HuH-7.5 (cell line): ENCODE measurements around the gene KANSL3.
A peak's percentile ranks its signal among the peaks of the same experiment; 100 is the strongest.
"Not testable (repeated sequence)": the region's sequence is repeated elsewhere in the genome, so short reads cannot be mapped to it uniquely, and the experiment has no call there.

Experiments
- DNase-seq: peaks from one replicate; pipeline ENCODE4 v3.0.0; 2011; ENCODE audit warnings: low spot score

Gene KANSL3

DNA sequence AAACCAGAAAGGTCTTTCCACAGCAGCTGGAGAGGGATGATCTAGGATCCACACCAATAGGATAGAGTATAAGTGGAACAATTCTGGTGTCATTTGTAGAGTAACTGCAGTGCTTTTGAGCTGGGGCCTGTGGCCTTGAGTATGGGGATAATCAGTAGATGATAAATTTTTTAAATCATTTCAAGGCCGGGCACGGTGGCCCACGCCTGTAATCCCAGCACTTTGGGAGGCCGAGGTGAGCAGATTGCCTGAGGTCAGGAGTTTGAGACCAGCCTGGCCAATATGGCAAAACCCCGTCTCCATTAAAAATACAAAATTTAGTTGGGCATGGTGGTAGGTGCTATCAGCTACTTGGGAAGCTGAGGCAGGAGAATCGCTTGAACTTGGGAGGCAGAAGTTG lies 80.7 kb downstream of the KANSL3 start:
- not testable (repeated sequence) for DNase-seq

DNA sequence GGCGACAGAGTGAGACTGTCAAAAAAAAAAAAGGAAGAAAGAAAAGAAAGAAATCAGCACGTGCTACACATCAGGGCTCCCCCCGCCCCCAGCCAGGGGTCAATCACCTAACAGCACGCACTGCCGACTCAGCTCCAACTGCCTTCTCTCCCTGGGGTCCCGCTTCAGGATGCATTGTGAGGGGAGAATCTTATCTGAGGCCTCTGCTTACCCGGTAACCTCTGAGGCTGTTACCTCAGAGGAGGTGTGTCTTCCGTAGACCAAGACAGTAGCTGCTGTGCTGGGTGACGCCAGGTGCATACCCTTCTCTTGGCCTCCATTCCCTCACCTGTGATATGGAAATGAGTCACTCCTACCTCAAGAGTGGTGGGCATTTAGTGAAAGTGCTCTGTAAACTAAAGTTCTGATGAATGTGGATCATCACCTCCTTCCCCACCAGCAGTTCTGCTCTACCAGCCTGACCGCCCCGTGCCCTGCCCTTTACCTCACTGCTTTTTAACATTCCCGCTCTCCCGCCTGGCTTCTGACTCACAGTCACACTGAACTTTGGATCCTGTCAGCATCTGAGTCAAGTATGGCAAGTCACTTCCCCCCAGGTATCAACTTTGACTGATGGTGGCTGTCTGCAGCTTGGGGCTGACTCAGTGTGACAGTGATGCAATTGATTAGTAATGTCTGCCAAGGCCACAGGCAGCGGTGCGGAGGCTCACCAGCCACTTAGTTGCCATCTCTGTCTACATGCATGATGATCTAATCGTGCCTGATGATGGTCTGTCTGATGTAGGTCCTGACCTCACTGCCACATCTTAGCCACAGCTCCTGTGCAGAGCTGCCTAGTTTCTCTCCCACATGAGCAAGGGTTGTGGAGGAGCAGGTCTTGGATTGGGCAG lies 81.4 kb downstream of the KANSL3 start:
- peak; percentile 74 for DNase-seq

DNA sequence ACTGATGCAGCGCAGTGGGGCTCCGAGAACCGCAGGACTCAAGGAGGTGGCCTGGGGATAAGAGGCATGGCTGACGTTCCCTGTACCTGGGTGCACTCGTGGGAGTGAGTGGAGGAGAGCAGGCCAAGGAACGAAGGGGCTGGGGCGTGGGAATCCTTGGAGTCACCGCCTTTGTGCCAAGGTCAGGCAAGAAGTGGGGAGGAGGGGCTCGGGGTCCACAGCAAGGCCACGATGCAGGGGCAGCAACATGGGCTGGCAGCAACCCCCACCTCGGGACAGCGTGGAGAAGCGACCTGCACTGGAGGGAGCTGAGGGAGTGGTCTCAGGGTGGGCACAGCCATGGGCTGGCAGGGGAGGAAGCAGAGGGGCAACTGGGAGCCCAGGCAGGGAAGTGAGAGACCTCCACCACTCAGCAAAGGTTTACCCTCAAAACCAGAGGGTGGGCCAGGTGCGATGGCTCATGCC lies 82.9 kb downstream of the KANSL3 start:
- DNase-seq = no peak

DNA sequence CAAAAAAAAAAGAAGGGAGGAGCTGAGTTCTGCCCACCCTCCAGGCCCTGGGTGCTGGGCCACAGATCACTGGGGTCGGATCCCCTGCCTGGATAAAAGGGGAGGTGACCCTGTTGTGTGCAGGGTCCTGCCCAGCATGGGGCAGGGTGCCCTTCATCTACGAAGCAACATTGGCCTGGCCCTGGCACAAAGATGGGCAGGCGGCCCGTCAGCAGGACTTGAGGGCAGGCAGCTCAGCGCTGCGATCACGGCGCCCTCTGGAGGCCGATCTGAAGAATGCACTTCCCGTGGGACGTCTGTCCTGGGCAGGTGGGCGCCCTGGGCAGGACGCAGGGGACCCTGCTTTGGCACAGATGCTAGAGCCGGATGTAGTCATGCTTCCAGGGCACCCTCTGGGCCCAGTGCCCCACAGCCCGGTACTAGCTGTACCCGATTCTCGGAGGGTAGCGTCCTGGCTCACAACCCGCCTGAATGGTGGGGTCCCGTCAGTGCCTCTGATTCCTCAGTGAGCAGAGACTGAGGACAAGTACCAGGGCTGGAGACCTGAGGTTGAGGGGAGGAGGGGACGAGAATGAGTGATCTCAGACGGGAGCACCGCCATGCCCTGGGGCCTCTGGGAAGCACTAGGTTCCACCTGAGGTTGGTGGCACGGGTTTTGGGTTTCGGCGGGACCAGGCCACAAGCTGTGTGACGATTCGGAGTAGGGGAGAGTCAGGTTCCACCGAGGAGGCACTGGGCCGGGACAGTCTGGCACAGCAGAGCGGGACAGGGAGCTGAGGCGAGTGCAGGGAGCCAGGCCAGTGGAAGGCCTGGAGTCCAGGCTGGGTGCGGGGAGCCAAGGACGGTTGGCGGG lies 83.6 kb downstream of the KANSL3 start:
- DNase-seq = peak; percentile 58

DNA sequence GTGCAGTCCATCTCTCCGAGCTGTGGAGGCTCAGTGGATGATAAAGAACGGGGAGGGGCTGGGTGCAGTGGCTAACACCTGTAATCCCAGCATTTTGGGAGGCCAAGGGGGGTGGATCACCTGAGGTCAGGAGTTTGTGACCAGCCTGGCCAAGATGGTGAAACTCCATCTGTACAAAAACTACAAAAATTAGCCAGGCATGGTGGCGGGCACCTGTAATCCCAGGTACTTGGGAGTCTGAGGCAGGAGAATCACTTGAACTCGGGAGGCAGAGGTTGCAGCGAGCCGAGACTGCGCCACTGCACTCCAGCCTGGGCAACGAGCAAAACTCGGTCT lies 84.2 kb downstream of the KANSL3 start:
- not testable (repeated sequence) for DNase-seq

DNA sequence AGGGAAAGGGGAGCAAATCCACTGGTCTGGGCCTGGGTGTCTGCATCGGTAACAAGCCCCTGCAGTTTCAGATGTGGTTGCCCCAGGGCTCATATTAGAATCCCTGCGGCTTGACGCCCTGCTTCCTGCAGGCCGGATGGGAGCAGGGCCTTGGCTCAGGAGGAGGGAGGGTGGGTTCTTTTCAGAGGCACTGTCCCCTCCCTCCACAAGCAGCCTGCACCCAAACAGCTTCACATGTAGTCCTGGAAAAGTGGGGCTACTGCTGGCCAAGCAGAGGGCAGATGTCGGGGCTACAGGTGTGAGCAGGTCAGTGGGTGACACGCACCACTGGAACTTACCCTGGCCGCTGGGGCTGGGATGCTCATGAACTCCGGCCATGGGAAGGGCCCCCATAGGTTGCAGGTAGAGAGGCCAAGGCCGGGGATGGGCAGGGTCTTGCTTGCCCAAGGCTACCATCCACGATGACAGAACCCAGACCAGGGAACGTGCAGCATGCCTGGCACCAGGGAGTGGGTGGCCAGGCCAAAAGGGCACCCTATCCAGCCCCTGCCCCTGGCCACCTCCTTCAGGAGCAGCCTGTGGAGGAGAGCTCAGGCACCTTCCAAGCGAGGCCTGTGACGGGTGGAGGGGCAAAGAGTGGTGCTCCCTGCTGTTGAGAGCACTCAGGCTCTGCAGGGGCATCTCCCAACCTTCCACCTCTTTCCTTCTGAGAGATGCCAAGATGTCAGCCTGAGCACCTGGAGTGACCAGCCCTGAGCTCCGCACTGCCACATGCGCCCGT lies 84.7 kb downstream of the KANSL3 start:
- no peak for DNase-seq

DNA sequence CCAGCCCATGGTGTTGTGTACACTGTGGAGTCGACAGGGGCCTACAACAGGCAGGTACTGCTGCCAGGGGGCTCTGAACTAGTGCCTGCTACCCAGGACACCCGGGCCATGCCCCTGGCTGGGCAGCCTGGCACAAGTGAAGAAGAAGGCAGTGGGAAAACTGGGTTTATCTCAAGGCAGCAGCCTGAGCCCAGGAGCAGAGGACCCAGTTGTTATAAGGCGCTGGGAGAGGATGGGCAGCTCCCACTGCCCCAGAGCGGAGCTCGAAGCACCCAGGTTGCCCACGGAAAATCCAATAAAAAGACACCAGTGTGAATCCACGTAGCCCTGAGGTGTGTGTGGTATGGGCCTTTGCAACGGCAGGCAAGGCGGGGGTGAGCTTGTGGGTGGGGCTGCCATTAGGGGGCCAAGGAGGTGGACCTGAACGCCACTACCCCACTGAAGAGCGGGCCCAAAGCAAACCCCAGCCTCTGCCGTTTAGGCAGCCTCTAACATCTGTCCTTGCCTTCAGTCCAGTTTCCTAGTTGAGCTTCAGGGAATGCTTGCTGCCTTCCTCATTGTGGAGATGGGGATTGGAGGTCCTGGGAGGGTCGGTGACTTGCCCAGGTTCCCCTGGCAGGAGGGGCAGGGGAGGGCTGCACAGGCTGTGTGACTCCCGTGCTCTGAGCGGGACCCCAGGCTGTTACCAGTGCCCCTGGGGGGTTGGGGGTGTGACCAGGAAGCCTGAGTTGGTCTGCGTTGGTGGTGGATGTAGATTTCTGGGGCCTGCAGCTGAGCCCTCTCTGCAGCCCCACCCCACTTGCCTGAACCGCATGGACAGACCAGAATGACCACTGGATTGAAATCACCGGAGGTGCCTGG lies 85.6 kb downstream of the KANSL3 start:
- no peak for DNase-seq

DNA sequence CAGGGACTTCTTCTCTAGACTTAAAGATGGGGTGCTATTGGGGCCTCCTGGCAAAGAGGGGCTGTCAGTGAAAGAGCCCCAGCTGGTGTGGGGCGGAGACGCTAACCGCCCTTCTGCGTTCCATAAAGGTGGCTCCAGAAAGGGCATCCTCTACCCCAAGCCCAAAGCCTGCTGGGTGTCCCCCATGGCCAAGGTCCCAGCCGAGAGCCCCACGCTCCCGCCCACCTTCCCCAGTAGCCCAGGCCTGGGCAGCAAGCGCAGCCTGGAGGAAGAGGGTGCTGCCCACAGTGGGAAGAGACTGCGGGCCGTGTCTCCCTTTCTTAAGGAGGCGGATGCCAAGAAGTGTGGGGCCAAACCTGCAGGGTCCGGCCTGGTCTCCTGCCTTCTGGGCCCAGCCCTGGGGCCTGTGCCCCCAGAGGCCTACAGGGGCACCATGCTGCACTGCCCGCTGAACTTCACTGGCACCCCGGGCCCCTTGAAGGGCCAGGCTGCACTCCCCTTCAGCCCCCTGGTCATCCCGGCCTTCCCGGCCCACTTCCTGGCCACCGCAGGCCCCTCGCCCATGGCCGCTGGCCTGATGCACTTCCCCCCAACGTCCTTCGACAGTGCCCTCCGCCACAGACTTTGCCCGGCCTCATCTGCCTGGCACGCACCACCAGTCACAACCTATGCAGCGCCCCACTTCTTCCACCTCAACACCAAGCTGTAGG lies 86.4 kb downstream of the KANSL3 start:
- no peak for DNase-seq

DNA sequence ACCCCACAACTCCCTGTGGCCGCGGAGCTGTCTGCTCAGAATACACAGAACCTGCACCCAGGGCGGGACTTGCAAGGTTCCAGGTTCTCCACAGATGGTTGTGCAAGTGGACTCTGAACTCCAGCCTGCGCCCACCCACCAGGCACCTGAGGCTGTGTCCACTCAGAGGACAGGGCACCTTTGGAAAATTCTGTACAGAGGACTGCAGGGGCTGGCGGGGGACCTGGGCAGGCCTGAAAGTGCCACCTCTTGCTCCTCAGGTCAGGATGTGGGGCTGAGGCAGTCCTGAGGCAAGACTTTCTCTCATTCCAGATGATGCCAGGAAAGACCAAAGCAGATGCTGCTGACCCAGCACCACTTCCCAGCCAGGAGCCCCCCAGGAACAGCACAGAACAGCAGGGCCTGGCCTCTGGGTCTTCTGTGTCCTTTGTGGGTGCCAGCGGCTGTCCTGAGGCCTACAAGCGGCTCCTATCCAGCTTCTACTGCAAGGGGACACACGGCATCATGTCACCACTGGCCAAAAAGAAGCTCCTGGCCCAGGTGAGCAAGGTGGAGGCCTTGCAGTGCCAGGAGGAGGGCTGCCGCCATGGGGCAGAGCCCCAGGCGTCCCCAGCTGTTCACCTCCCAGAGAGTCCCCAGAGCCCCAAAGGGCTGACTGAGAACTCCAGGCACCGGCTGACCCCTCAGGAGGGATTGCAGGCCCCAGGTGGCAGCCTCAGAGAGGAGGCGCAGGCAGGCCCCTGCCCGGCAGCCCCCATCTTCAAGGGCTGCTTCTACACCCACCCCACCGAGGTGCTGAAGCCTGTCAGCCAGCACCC lies 87.1 kb downstream of the KANSL3 start:
- no peak for DNase-seq

DNA sequence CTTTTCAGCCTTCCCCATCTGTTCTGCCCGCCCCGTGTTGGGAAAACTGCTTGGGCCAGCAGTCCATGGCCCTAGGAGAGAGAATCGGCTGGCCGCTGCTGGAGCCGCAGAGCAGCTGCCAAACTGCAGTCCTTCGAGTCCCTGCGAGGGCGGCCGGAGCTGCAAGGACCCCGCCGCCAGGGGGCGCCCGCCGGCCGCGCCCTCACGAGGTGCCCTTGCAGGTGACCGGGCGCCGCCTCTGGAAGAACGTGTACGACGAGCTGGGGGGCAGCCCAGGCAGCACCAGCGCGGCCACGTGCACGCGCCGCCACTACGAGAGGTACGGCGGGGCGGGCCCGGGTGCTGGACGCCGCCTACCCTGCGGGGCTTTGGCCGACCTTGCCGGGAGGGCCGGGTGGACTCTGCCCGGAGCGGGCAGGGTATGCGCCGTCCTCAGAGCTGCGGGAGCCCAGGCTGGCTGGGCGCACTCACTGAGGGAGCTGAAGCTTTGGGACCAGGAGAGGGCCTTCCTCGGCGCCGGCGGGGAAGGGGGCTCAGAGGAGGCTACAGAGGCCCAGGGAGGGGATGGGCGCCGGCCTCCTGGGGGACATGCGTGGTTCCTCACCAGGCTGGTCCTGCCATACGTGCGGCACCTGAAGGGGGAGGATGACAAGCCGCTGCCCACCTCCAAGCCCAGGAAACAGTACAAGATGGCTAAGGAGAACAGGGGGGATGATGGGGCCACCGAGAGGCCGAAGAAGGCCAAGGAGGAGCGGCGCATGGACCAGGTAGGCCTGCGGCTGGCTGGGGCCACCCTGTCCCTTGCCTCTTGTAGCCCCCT lies 87.9 kb downstream of the KANSL3 start:
- DNase-seq = peak; percentile 83

DNA sequence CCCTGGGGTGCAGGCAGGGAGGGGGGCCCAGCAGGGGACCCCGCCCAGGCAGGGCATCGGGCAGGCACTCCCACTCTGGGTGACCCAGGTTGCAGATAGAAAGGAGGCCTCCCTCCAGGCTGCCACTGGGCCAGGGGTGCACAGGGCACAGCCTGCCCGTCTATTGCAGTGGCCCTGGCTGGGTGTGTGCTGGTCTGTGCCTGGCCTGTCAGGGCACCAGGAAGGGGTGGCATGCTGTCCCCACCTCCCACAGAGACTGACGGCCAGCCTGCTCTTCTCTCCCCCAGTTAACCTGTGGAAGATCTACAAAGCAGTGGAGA lies 88.7 kb downstream of the KANSL3 start:
- no peak for DNase-seq

DNA sequence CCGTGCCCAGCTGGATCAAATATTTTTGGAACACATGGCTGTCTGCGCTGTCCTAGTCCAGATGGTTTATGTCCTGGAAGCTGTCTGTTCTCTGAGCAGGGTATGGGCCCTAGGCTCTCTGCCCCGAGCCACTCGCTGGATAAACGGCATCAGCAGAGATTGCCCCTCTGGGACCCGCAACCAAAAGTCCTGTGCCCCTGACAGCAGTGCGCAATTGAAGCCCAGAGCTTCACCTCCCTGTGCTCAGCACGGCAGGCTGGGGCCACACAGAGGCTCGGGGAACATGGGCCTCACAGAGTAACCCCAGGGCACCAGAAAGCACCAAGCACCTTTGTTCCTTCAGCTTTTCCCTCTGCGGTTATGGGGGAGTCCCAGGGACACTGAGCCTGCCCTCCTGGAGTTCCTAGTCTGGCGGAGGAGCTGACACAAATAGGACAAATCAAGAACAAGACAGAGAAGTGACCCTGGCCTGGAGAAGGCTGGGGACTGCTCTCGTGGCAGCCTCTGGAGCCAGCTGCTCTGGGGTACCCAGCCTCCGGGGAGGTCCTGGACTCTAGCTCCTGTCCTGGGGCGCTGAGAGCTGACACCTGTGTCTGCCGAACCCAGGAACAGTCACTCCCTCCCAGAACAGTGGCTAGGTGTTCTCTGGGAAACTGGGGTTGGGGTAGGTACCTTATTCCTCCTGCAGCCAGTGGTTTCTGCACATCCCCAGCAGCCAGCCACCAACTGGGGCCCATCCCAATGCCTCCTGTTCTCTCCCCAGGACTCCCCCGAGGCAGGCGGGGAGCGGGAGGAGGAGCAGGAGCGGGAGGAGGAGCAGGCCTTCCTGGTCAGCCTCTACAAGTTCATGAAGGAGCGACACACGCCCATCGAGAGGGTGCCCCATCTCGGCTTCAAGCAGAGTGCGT lies 89.3 kb downstream of the KANSL3 start:
- no peak for DNase-seq

DNA sequence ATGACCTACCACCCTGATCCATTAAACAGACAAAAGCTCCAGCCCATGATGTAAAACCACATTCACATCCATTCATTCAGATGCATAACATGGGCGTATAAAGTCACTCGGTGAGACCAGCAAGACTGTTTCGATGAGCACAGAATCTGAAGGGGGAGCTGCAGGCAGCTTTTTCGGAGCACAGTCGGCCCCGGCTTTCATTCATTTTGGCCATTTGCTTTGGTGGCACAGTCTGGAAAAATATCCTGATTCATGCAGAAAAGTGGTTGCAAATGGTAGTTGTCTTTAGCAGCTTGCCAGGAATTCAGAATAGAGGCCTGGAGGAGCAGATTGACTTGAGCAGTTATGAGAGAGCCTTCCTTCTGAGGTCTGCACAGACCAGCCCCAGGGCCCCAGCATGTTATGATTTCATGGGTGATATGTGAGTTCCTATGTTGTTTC lies 90.4 kb downstream of the KANSL3 start:
- DNase-seq = no peak

DNA sequence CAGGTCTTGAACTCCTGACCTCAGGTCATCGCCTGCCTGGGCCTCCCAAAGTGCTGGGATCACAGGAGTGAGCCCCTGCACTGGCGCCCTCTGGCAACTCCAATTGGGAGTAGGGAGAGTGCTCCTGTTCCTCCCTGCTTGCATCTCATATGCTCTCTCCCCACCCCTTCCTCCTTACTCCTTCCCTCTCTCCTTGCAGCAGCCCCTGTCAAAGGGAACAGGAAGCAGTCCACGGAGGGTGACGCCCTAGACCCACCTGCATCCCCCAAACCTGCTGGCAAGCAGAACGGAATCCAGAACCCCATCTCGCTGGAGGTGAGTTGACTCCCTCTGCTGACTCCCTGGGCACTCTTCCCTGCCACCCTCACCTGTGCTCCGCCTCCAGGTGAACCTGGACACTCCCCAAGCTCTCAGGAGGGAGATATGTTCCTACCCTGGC lies 90.9 kb downstream of the KANSL3 start:
- no peak for DNase-seq

DNA sequence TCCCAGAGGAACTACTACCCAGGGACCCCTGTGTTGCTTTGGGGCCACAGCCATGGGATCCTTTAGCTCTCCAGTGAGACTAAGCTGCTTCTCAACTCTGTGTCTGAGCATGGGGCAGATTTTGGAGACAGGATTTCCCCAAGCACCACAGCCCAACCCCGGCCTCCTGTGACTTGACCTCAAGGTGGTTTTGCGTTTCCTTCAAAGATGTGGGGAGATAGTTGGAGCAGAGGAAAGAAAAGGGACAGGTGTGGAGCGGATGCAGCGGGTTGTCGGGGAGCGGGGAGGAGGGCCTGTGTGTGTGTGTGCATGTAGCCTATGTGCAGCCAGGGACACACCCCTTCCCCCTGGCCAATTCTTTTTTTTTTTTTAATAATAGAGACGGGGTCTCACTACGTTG lies 91.3 kb downstream of the KANSL3 start:
- DNase-seq = no peak

DNA sequence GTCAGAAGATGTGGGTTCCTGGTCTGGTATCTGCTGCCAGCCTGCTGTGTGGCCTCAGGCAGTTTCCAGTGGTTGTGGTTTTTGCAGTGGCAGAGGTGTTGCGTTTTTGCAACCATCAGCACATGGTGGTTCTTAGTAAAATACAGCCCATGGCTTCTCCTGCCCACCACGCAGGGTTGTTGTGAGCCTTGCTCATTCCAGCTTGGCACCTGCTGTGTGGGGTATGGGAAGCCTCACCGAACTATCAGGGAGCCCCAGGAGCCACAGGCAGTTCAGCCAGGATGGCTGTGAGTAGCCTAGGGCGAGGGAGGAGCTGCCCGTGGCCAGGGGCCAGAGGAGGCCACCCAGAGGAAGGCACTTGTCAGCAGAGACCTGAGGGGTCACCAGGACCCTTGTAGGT lies 91.8 kb downstream of the KANSL3 start:
- DNase-seq = no peak
